GM21528 (cell line): ENCODE results near the gene HS3ST4.

Experiments
- ATAC-seq: cut with Tn5 transposase; IDR thresholded peaks from one replicate; pipeline ENCODE4 v1.9.1; 2021; ENCODE audit warnings: mild to moderate bottlenecking, moderate library complexity; ENCODE audit not compliant: unreplicated experiment, low FRiP score

HS3ST4 gene

GRCh38 chr16:25877103-25877502 lies 185.3 kb downstream of the HS3ST4 start:
- no peak for ATAC-seq

DNA sequence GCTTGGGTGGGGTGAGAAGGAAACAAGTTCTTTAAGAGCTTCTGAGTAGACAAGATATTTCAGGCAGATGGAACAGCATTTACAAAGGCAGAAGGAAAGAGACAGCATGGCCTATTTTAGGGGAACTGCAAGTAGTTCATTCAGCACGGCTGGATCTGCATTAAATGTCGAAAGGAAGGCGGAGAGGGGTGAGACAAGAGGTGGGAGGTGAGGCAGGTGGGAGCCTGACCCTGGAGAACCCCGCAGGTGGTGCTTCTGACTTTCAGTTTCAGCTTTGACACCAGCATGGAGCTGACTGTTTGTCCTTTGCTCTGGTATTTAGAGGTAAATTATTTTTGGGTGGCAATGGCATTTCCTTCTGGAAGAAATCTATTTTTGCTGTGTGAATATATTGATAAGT lies 194.8 kb downstream of the HS3ST4 start:
- no peak for ATAC-seq

GRCh38 chr16:25888868-25889267 lies 197.1 kb downstream of the HS3ST4 start:
- no peak for ATAC-seq

DNA sequence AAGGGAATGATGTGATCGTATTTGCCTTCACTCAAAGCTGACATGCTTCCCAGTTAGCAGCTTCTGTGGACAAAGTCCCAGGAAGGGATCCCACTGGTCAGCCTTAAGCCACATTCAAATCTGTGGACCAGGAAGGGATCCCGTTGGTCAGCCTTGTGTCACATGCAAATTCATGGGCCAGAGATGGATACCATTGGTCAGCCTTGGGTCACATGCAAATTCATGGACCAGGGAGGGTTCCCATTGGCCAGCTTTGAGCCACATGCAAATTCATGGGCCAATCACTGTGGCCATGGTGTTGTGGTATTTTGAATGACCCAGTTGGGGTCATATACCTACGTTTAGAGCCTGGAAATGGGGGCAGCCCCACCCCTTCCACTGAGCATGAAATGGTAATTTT lies 201.6 kb downstream of the HS3ST4 start:
- ATAC-seq = no peak

GRCh38 chr16:25894093-25894492 lies 202.3 kb downstream of the HS3ST4 start:
- ATAC-seq = no peak

DNA sequence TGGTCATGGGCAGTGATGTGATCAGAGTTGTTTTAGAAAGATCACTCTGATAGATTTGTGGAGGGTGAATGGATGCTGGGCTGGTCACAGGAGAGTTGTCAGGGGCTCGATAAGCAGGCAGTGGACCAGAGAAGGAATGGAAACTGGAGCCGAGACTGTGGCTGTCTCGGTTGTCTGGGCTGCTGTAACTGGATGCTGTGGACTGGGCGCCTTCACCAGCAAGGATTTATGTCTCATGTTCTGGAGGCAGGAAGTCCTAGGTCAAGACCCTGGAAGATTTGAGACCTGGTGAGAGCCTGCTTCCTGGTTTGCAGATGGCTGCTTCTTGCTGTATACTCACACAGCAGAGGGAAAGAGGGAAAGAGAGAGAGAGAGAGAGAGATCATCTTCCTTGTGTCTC lies 203.6 kb downstream of the HS3ST4 start:
- no peak for ATAC-seq

- ATAC-seq = no peak
These were observed 204.7 kb downstream of the HS3ST4 start for GRCh38 chr16:25896411-25896810.

- ATAC-seq = no peak
These were observed 205.9 kb downstream of the HS3ST4 start for GRCh38 chr16:25897702-25898101.

DNA sequence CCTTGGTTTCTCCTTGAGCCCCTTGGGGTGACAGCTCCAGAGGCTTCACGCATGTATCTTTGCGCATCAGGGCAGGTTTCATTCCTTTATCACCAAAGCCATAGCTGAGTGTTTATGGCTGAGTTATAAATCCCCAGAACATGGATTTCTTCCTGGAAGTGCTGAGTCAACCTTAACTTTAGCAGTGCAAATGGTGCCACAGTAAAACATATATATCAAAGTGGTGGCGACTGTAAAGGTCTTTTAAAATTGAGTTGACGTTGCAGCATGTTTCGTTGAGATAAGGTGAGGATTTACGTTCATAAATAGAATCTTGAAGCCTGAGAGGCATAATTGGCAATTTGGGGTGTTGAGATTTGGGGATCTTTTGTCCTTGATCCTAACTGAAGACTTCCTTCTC lies 214.1 kb downstream of the HS3ST4 start:
- ATAC-seq = no peak

- ATAC-seq = no peak
These were observed 219.2 kb downstream of the HS3ST4 start for GRCh38 chr16:25910971-25911370.

- ATAC-seq = no peak
These were observed 220.6 kb downstream of the HS3ST4 start for GRCh38 chr16:25912321-25912720.

- no peak for ATAC-seq
These were observed 222.7 kb downstream of the HS3ST4 start for GRCh38 chr16:25914357-25914962.

- no peak for ATAC-seq
These were observed 224.3 kb downstream of the HS3ST4 start for GRCh38 chr16:25916037-25916436.

GRCh38 chr16:25922438-25922837 lies 230.7 kb downstream of the HS3ST4 start:
- ATAC-seq = no peak

- no peak for ATAC-seq
These were observed 233.7 kb downstream of the HS3ST4 start for GRCh38 chr16:25925421-25925820.

DNA sequence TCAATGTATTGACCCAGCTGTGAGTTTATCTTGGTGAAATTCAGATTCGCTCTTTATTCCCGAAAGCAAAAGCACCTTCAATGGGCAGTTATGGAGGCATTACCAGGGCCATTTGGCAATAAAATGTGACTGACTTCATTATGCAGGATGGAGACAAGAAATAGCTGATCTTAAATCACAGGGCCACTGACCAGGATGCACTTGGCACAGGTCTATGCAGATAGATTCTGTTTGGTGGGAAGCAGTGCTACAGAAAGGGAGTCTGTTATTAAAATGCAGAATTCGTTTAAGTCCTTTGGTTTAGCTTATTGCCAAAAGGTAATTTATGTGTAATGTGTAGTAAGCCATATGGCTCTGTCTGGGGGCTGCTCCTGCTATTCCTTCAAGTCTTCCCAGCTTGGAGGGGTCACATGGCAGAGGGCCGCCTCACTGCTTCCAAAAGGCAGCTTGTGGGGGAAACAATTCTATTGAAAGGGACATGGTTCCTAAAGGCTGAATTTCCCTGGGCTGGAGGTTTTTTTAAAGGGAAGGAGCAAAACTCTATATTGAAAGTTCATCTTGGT lies 239.8 kb downstream of the HS3ST4 start:
- ATAC-seq = no peak

- no peak for ATAC-seq
These were observed 250.2 kb downstream of the HS3ST4 start for GRCh38 chr16:25941800-25942499.

DNA sequence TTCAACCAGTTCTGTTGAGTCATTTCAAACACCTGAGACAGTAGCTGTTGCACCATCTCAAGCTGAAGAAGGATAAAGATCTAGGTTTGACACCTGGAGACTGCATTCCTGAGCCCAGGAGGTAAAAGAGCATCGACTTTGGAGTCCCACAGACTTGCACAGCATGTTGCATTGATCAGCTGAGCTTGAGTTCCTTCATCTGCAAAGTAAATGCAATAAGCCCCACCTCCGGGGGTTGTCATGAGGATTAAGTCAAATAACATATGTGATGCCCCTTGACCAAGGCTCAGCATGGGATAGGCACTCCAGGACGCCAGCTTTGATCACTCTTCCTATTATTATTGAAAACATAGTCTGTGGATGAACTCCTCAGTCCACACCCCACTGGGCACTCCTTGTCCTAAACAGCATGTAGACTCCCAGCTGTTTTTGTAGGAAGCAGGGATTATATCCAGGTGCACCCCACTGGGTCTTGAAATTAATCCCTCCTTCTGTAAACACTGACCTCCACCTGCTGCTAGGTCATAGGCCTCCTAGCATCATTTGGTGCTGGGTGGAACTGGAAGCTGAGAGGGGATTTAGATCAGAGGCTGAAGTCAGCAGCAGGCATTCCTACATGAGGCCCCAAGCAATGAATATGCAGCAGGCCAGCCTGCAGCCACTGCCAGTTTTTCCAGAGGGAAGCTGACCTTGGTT lies 259.0 kb downstream of the HS3ST4 start:
- ATAC-seq = no peak

GRCh38 chr16:25951999-25952398 lies 260.2 kb downstream of the HS3ST4 start:
- ATAC-seq = no peak

GRCh38 chr16:25952983-25953382 lies 261.2 kb downstream of the HS3ST4 start:
- ATAC-seq = no peak

DNA sequence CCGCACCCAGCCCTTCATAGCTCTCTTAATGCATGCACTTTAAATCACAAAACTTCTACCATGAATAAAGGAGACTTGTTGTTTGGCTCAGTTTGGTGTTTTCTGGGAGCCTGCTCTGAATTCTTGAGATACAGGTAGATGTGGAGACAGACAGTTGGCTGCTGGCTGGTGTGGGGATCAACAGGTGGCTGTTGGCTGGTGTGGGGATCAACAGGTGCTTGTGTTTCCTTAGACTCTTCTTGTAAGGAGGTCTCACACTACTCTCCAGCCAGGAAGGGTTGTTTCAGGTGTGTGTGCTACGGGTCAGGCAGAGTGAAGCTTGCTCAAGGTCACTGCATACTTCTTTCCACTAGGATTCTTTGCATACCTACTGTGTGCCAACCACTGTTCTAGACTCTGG lies 265.9 kb downstream of the HS3ST4 start:
- no peak for ATAC-seq

DNA sequence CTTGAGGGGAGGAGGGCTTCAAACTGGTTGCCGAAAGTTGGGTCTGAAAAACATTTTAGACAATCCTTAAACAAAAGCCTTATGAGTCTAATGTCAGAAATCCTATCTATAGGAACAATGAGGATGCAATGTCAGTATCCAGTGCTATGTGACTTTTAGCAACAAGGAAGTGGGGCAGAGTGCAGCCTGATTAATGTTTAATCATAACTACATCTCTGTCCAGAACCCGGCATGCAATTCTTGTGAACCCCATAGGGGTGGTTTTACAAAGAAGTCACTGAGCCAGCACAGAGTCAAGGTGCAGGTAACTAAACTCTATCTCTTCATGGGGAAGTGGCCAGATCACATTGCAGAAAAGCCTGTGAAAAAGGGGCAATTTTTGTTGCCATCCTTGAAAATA lies 267.5 kb downstream of the HS3ST4 start:
- ATAC-seq = no peak
